Neural cell (in vitro differentiated cells): ENCODE results near the gene ITPRIP. TPM values are rescaled to one million over a fixed set of nuclear protein-coding genes. Genes with fewer than 3 reads are reported as not detected.

ENCODE experiments used
- H2AFZ ChIP-seq: fragments of 200-600, 300-800 bp; sonication (generic), shearing (Covaris generic); 2 replicates; pipeline ENCODE4 v1.6.0; 2014; ENCODE audit warnings: low read depth, mild to moderate bottlenecking, antibody characterized with exemption, low read length, moderate library complexity
- H3F3A ChIP-seq: fragments of 200-600 bp; shearing (Covaris generic); 2 replicates; pipeline ENCODE4 v1.6.1; 2016; ENCODE audit warnings: mild to moderate bottlenecking, moderate library complexity, mixed read lengths, antibody characterized with exemption, low read length; ENCODE audit not compliant: insufficient read depth, poor library complexity, severe bottlenecking
- H3K27ac ChIP-seq: fragments of 200-600, 300-800 bp; sonication (generic), shearing (Covaris generic); 2 replicates; pipeline ENCODE4 v1.5.1; 2014; ENCODE audit warnings: mild to moderate bottlenecking, low read length, moderate library complexity
- H3K27me3 ChIP-seq: fragments of 300-800, 200-600 bp; sonication (generic), shearing (Covaris generic); 2 replicates; pipeline ENCODE4 v1.6.0; 2014; ENCODE audit warnings: mild to moderate bottlenecking, low read depth, low read length, moderate library complexity; ENCODE audit not compliant: insufficient read depth
- H3K36me3 ChIP-seq: fragments of 300-800, 200-600 bp; sonication (generic), shearing (Covaris generic); 2 replicates; pipeline ENCODE4 v1.5.1; 2014; ENCODE audit warnings: mild to moderate bottlenecking, antibody characterized with exemption, low read length, moderate library complexity; ENCODE audit not compliant: insufficient read depth
- H3K4me2 ChIP-seq: fragments of 300-800, 200-600 bp; sonication (generic), shearing (Covaris generic); 2 replicates; pipeline ENCODE4 v1.6.0; 2014; ENCODE audit warnings: mild to moderate bottlenecking, low read length
- H3K4me3 ChIP-seq: fragments of 300-800, 200-600 bp; sonication (generic), shearing (Covaris generic); 2 replicates; pipeline ENCODE4 v1.5.1; 2014; ENCODE audit warnings: mild to moderate bottlenecking, low read length, moderate library complexity
- H3K79me2 ChIP-seq: fragments of 200-600 bp; shearing (Covaris generic); replicated peaks from 2 replicates; pipeline ENCODE4 v1.6.0; 2014; ENCODE audit warnings: mild to moderate bottlenecking, low read length, moderate library complexity; ENCODE audit not compliant: insufficient read depth
- H3K9ac ChIP-seq: fragments of 300-800, 200-600 bp; sonication (generic), shearing (Covaris generic); 2 replicates; pipeline ENCODE4 v1.6.1; 2016; ENCODE audit warnings: mild to moderate bottlenecking, low read length, mixed read lengths
- H3K9me2 ChIP-seq: fragments of 200-600 bp; shearing (Covaris generic); 2 replicates; pipeline ENCODE4 v1.6.1; 2016; ENCODE audit warnings: mild to moderate bottlenecking, low read length, mixed read lengths; ENCODE audit not compliant: insufficient read depth
- H3K9me3 ChIP-seq: fragments of 200-600, 300-800 bp; sonication (generic), shearing (Covaris generic); 2 replicates; pipeline ENCODE4 v1.6.1; 2016; ENCODE audit warnings: mild to moderate bottlenecking, mixed run types, low read length, moderate library complexity, mixed read lengths
- H4K20me1 ChIP-seq: fragments of 200-600 bp; shearing (Covaris generic); 2 replicates; pipeline ENCODE4 v1.6.1; 2016; ENCODE audit warnings: mild to moderate bottlenecking, mixed run types; ENCODE audit not compliant: insufficient read depth
- EP300 ChIP-seq: fragments of 450-650 bp; conservative IDR thresholded peaks from 2 replicates; pipeline ENCODE4 v1.6.1; 2014; ENCODE audit warnings: antibody characterized with exemption, mild to moderate bottlenecking, moderate library complexity; ENCODE audit not compliant: poor library complexity, severe bottlenecking
- EZH2 ChIP-seq: fragments of 200-600, 300-800 bp; shearing (Covaris generic), sonication (generic); IDR thresholded peaks from 2 replicates; pipeline ENCODE4 v1.6.1; 2014; ENCODE audit warnings: antibody characterized with exemption, low read length, borderline replicate concordance, mild to moderate bottlenecking; ENCODE audit not compliant: insufficient read depth, poor library complexity, severe bottlenecking
- MXI1 ChIP-seq: fragments of 450-650 bp; conservative IDR thresholded peaks from 2 replicates; pipeline ENCODE4 v1.6.1; 2014; ENCODE audit warnings: antibody characterized with exemption, mild to moderate bottlenecking; ENCODE audit not compliant: poor library complexity, severe bottlenecking
- POLR2AphosphoS5 ChIP-seq: IDR thresholded peaks from 2 replicates; pipeline ENCODE4 v1.6.1; 2012
- RAD21 ChIP-seq: fragments of 450-650 bp; conservative IDR thresholded peaks from 2 replicates; pipeline ENCODE4 v1.6.1; 2014; ENCODE audit warnings: antibody characterized with exemption, mild to moderate bottlenecking, moderate library complexity
- SMC3 ChIP-seq: fragments of 450-650 bp; conservative IDR thresholded peaks from 2 replicates; pipeline ENCODE4 v1.6.1; 2014; ENCODE audit warnings: antibody characterized with exemption, mild to moderate bottlenecking, moderate library complexity; ENCODE audit not compliant: poor library complexity
- TAF1 ChIP-seq: IDR thresholded peaks from 2 replicates; pipeline ENCODE4 v1.6.1; 2012; ENCODE audit warnings: low read depth
- polyA plus RNA-seq: library from polyadenylated mRNA; depleted of rRNA; stranded (reverse); fragments of >200 nt; gene quantifications from 2 replicates; pipeline ENCODE4 v1.2.3, GENCODE V29; 2014
- TF ChIP-seq, protein P1 (sequence below): IDR thresholded peaks from 2 replicates; pipeline ENCODE4 v1.6.1; 2012; ENCODE audit warnings: borderline replicate concordance
- TF ChIP-seq, protein P2 (sequence below): fragments of 450-650 bp; IDR thresholded peaks from 2 replicates; pipeline ENCODE4 v1.5.1; 2014; ENCODE audit warnings: antibody characterized with exemption, mild to moderate bottlenecking, moderate library complexity; ENCODE audit not compliant: poor library complexity, severe bottlenecking

The ITPRIP gene
- polyA plus RNA-seq, 1 donor from 2014 or later = 1.5 TPM

DNA sequence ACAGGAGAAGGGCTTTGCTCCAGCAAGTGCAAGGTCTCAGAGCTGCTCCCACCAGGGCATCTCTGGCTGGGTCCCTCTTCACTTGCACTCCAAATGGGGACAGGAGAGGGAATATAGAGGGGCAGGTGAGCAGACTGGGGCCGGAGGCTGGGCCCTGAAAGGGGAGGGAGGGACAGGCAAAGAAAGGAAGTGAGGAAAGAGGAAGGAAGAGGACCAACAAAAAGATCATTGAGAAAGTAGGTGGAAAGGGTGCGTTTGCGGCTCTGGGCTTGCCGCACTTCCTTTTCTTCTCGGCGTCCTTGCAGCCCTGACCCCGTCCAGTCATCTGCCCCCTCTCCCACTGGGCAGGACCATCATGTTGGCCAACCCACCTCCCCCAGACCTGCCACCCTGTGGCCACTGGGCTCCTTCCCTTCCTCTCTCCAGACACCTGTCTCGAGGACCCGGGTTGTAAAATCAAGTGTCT, 14.0 kb downstream of the ITPRIP start:
- Histone ChIP-seq H3K4me2 (no peak overlapping the region), H3K9me3 (no peaks in the 10 kb centered on the region), H3K27ac (no peak overlapping the region), H3K79me2 (peaks cover 19% of the 10 kb centered on the region), H2AFZ (no peak overlapping the region), H3K9ac (no peak overlapping the region), H3K27me3 (peaks cover 6% of the 10 kb centered on the region), H4K20me1 (no peaks in the 10 kb centered on the region), H3K9me2 (no peaks in the 10 kb centered on the region), H3K4me3 (no peak overlapping the region), H3F3A (no peaks in the 10 kb centered on the region), H3K36me3 (no peaks in the 10 kb centered on the region)
- TF ChIP-seq MXI1 (no peak), POLR2AphosphoS5 (no peak), RAD21 (no peak), EP300 (no peak), TAF1 (no peak), EZH2 (no peak), SMC3 (no peak)
- TF ChIP-seq, protein P1, sequence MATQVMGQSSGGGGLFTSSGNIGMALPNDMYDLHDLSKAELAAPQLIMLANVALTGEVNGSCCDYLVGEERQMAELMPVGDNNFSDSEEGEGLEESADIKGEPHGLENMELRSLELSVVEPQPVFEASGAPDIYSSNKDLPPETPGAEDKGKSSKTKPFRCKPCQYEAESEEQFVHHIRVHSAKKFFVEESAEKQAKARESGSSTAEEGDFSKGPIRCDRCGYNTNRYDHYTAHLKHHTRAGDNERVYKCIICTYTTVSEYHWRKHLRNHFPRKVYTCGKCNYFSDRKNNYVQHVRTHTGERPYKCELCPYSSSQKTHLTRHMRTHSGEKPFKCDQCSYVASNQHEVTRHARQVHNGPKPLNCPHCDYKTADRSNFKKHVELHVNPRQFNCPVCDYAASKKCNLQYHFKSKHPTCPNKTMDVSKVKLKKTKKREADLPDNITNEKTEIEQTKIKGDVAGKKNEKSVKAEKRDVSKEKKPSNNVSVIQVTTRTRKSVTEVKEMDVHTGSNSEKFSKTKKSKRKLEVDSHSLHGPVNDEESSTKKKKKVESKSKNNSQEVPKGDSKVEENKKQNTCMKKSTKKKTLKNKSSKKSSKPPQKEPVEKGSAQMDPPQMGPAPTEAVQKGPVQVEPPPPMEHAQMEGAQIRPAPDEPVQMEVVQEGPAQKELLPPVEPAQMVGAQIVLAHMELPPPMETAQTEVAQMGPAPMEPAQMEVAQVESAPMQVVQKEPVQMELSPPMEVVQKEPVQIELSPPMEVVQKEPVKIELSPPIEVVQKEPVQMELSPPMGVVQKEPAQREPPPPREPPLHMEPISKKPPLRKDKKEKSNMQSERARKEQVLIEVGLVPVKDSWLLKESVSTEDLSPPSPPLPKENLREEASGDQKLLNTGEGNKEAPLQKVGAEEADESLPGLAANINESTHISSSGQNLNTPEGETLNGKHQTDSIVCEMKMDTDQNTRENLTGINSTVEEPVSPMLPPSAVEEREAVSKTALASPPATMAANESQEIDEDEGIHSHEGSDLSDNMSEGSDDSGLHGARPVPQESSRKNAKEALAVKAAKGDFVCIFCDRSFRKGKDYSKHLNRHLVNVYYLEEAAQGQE = no peak
- TF ChIP-seq, protein P2, sequence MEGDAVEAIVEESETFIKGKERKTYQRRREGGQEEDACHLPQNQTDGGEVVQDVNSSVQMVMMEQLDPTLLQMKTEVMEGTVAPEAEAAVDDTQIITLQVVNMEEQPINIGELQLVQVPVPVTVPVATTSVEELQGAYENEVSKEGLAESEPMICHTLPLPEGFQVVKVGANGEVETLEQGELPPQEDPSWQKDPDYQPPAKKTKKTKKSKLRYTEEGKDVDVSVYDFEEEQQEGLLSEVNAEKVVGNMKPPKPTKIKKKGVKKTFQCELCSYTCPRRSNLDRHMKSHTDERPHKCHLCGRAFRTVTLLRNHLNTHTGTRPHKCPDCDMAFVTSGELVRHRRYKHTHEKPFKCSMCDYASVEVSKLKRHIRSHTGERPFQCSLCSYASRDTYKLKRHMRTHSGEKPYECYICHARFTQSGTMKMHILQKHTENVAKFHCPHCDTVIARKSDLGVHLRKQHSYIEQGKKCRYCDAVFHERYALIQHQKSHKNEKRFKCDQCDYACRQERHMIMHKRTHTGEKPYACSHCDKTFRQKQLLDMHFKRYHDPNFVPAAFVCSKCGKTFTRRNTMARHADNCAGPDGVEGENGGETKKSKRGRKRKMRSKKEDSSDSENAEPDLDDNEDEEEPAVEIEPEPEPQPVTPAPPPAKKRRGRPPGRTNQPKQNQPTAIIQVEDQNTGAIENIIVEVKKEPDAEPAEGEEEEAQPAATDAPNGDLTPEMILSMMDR = no peak

DNA sequence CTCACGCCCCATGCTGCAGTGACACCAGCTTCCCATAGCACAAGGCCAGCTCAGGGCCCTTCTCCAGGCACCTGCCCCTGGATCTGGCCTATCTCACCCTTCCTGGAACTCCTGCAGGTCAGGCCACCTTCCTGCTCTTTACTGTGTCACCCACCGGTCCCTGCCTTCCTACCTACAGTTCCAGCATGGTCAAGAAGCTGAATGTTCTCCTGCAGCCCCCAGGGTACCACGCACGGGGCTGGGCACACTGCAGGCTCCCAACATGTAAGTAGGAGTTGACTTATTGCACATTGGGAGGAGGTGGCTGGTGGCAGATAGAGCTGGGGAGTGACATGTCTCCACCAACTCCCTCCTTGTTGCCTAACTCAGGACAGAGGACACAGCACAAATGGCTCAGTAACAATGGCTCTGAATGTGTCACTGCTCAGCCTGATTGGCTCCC, 14.5 kb downstream of the ITPRIP start:
- Histone ChIP-seq H4K20me1 (no peaks in the 10 kb centered on the region), H3K4me3 (no peak overlapping the region), H2AFZ (no peak overlapping the region), H3K4me2 (no peak overlapping the region), H3K27ac (no peak overlapping the region), H3F3A (no peaks in the 10 kb centered on the region), H3K9me2 (no peaks in the 10 kb centered on the region), H3K27me3 (peaks cover 6% of the 10 kb centered on the region), H3K36me3 (no peaks in the 10 kb centered on the region), H3K9ac (no peak overlapping the region), H3K9me3 (no peaks in the 10 kb centered on the region), H3K79me2 (peaks cover 19% of the 10 kb centered on the region)
- TF ChIP-seq EZH2 (no peak), POLR2AphosphoS5 (no peak), RAD21 (no peak), MXI1 (no peak), SMC3 (no peak), EP300 (no peak), TAF1 (no peak)
- TF ChIP-seq, protein P1 = no peak
- TF ChIP-seq, protein P2 = no peak
